AG09309 (cell line): ENCODE data around the gene ADCY1.

Experiments
- DNase-seq: peaks from one replicate; pipeline ENCODE4 v3.0.0-alpha.2; 2010; ENCODE audit warnings: low read depth
- H3K4me3 ChIP-seq: 2 replicates; pipeline ENCODE4 v1.5.1; 2011; ENCODE audit warnings: mild to moderate bottlenecking, low read depth, low read length, moderate library complexity; ENCODE audit not compliant: control insufficient read depth
- CTCF ChIP-seq: IDR thresholded peaks from 2 replicates; pipeline ENCODE4 v1.5.1; 2011; ENCODE audit warnings: mild to moderate bottlenecking, low read depth, low read length, inconsistent platforms; ENCODE audit not compliant: insufficient read depth, control insufficient read depth; ENCODE audit errors: missing control alignments

The ADCY1 gene

GRCh38 chr7:45649560-45650346 lies 75.6 kb downstream of the ADCY1 start:
- TF ChIP-seq CTCF, result no peak
- no peak for DNase-seq
- no peak overlapping the region for H3K4me3 ChIP-seq

GRCh38 chr7:45650404-45651394 lies 76.5 kb downstream of the ADCY1 start:
- DNase-seq, result no peak
- H3K4me3 ChIP-seq, result no peak overlapping the region
- TF ChIP-seq CTCF, result no peak

DNA sequence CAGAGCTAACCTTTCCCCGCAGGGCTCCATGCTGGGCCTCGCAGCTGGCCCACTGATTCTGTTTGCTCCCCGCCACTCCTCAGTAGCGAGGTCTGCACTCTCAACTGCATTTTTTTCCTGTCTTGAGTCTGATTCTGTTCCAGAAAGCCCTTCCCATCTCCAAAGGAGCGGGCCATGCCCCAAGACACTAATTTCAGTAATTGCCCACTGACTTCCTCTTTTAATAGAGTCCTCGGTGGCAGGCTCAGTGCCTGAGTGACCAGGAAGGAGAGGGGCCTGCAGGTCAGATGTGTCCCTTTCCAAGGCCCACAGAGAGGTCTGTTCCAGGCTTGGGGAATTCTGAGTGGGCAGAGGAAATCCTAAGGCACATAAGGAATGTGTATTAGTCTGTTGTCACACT lies 77.4 kb downstream of the ADCY1 start:
- TF ChIP-seq CTCF, result no peak
- DNase-seq, result no peak
- H3K4me3 ChIP-seq, result no peak overlapping the region

- TF ChIP-seq CTCF, result no peak
- no peak for DNase-seq
- H3K4me3 ChIP-seq, result no peak overlapping the region
Observed at GRCh38 chr7:45652630-45653029, 78.5 kb downstream of the ADCY1 start.

- no peak for DNase-seq
- no peak for TF ChIP-seq CTCF
- H3K4me3 ChIP-seq, result no peak overlapping the region
Observed at GRCh38 chr7:45653209-45653907, 79.2 kb downstream of the ADCY1 start.

DNA sequence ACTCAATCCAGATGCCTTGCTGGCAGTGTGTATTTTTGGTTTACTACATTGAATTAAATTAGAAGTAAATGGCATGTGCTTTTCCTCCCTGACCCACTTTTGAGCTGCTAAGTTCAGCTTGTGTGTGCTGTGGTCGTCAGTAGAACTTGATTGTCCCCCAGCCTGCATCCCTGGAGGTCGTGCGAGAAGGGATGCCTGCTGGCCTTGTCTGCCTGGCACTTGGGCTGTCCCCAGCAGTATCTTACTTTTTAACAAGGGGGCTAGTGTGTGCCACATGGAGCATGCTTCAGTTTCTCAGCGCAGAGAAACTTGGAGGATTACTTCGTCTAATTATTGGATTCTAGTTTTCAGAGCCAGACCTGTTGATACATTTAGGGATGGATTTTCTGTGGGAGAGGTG lies 80.2 kb downstream of the ADCY1 start:
- no peak overlapping the region for H3K4me3 ChIP-seq
- DNase-seq, result no peak
- TF ChIP-seq CTCF, result no peak
